GM18499 (cell line): ENCODE results near the gene CNOT3.
"Not testable (repeated sequence)": the region's sequence is repeated elsewhere in the genome, so short reads cannot be mapped to it uniquely, and the experiment has no call there.

Source experiments
- ATAC-seq: cut with Tn5 transposase; IDR thresholded peaks from one replicate; pipeline ENCODE4 v1.9.1; 2021; ENCODE audit warnings: moderate number of reproducible peaks; ENCODE audit not compliant: insufficient read depth, unreplicated experiment

Gene CNOT3

GRCh38 chr19:54189145-54189734 lies 51.7 kb downstream of the CNOT3 start, which contains the start of gene MBOAT7:
Gene MBOAT7, minus strand, starts transcription at chr19:54189580. Its CDS starts 1,072 bp downstream, at chr19:54188508.
- peak; percentile 3 for ATAC-seq

- peak; percentile 35 for ATAC-seq
Measured at GRCh38 chr19:54189735-54190502, 52.4 kb downstream of the CNOT3 start.

DNA sequence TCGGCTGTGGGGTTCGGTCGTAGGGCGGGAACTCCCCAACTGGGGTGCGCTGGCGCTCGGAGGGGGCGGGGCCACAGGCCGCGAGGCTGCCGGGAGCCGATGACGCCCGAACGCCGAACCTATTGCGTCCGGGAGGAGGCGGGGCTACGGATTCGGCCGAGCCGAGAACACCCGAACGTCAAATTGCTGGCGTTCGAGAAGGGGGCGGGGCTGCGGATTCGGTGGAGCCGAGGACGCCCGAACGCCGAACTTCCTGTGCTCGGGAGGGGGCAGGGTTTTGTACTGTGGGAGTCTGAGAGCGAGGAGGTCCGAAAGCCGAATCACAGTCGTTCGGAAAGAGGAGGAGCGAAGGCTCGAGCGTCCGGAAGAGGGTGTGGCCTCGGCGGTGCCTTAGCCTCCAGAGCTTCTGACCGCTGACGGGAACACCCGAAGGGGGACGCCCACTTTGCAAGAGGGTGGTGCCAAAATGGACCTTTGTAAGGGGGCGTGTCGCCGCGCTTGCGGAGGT lies 53.0 kb downstream of the CNOT3 start:
- ATAC-seq: peak; percentile 34

- ATAC-seq: peak; percentile 7
Measured at GRCh38 chr19:54191011-54191810, 53.6 kb downstream of the CNOT3 start, which contains the start of gene TSEN34. Gene TSEN34, plus strand, starts transcription at chr19:54191308. Its CDS starts 57 bp downstream, at chr19:54191365.

DNA sequence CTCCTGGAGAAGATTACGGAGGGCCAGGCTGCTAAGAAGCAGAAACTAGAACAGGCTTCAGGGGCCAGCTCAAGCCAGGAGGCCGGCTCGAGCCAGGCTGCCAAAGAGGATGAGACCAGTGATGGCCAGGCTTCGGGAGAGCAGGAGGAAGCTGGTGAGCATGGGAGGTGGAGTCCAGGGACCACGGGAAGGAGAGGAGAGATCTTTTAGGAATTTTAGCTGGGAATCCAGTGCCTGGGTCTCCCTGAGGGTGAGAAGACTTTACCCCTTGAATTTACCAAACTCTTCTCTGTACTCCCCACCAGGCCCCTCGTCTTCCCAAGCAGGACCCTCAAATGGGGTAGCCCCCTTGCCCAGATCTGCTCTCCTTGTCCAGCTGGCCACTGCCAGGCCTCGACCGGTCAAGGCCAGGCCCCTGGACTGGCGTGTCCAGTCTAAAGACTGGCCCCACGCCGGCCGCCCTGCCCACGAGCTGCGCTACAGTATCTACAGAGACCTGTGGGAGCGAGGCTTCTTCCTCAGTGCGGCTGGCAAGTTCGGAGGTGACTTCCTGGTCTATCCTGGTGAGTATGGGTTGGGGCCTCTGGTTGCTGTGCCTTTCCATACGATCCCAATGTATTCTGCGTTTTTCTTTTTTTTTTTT lies 54.4 kb downstream of the CNOT3 start:
- ATAC-seq: no peak

- no peak for ATAC-seq
Measured at GRCh38 chr19:54193011-54193410, 55.4 kb downstream of the CNOT3 start.

- not testable (repeated sequence) for ATAC-seq
Measured at GRCh38 chr19:54194463-54194862, 56.9 kb downstream of the CNOT3 start.

DNA sequence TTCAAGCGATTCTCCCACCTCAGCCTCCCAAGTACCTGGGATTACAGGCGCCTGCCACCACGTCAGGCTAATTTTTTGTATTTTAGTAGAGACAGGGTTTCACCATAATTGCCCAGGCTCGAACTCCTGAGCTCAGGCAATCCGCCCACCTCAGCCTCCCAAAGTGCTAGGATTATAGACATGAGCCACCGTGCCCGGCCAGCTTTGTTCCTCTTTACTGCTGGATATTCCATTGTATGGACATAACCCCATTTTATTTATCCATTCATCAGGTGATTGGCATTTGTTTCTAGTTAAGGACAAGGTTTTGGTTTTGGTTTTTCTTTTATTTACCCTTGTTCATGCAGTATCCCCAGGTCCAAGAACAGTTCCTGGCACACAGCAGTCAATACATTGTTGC lies 59.0 kb downstream of the CNOT3 start:
- no peak for ATAC-seq

DNA sequence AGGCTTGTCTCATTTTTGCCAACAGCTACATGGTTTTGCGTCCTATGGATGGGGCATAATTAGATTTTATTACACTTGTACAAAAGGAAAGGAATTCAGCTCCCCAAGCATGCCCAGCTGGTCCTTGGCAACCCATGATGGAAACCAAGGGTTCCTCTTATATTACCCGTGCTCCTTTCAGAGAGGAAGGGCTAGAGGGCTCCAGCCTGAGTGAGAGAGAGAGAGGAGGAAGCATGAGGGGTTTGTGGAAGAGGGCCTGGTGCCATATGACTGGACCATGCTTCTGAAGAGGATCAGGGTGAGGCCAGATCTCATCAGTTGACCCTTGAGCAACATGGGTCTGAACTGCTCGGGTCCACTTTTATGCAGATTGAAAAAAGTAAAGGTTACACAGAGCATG lies 59.6 kb downstream of the CNOT3 start:
- ATAC-seq: no peak

GRCh38 chr19:54199401-54199800 lies 61.8 kb downstream of the CNOT3 start:
- ATAC-seq: no peak

- no peak for ATAC-seq
Measured at GRCh38 chr19:54201172-54201701, 63.7 kb downstream of the CNOT3 start.

- no peak for ATAC-seq
Measured at GRCh38 chr19:54201980-54202379, 64.4 kb downstream of the CNOT3 start.

GRCh38 chr19:54203151-54203611 lies 65.6 kb downstream of the CNOT3 start:
- ATAC-seq: no peak

DNA sequence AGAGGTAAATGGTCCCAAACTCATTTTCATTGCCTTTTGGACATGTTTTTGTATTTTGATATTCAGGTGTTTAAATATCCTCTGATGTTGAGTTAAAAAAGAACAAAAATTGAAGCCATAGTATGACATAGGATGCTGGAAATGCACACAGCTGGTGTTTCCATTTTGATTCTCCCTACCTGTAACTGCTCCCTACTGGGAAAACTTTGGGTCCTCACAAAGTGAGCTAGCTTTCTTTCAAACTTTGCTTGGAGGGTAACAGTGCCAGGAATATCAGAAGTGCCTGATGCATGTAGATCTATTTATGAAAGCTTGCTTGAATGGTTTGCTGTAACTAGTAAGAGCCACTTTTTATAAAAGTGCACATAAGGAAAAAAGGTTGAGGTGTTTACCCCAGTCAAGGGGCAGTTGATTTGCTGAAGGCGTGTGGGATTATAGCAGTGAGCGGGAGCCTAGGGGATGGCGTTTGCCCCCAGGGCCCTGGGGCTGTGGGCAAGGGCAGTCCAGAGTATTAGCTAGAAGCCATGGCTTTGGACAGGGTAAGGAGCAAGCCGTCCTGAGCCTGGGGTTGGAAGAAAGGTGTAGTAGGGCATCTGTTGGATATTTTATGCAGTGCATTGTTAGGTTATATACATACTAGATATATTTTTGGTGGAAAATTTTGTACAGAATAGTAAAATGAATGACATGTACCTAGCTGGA lies 67.4 kb downstream of the CNOT3 start:
- ATAC-seq: no peak
